GM21390 (cell line): ENCODE measurements around the gene SERP1.

ENCODE experiments used
- ATAC-seq: cut with Tn5 transposase; IDR thresholded peaks from one replicate; pipeline ENCODE4 v1.9.1; 2021; ENCODE audit not compliant: unreplicated experiment

SERP1 gene

DNA sequence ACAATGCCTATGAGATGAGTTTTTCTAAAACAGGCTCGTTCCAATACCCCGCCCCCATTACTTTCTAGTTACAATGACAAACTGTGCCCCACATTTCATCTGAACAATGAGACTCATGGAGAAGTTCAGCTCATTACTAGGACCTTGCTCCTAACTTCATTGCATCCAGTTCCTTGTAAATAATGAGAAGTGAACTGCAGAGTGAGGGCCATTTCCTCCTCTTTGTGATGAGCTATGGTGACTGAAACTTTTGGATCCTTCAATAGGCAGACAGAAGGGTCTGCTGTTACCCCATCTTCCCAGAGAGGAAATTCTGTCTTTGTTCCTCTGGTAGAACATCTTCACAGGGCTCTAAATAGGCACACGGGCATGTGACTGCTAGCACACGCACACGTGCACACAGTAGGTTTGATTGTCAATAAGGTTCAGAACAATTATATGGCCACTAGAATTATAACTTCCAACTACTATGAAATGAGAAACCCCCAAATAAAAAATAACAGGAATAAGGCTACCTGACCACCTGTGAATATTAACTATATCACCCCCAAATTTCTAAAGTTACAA is 51.8 kb downstream of the SERP1 start:
- ATAC-seq: no peak
